HepG2 (cell line): ENCODE results near the gene GRB2. TPM values are rescaled to one million over a fixed set of nuclear protein-coding genes. Genes with fewer than 3 reads are reported as not detected.

Experiments
- ADNP ChIP-seq: sonication (generic); formaldehyde crosslinking; IDR thresholded peaks from 2 replicates; pipeline ENCODE4 v1.4.0; 2020; ENCODE audit warnings: missing genetic modification reagents
- CCAR2 ChIP-seq: fragments of 200-400 bp; formaldehyde crosslinking; optimal IDR thresholded peaks from 2 replicates; pipeline ENCODE3; 2018; ENCODE audit warnings: low read depth, mild to moderate bottlenecking, low read length, moderate library complexity
- CHD2 ChIP-seq: IDR thresholded peaks from 2 replicates; pipeline ENCODE4 v1.6.1; 2011; ENCODE audit warnings: low read depth, low read length, improper control_type of control experiment
- HMGA1 ChIP-seq: sonication (generic); formaldehyde crosslinking; conservative IDR thresholded peaks from 2 replicates; pipeline ENCODE4 v1.4.0; 2020; ENCODE audit warnings: missing genetic modification reagents
- KDM4B ChIP-seq: sonication (generic); formaldehyde crosslinking; IDR thresholded peaks from 2 replicates; pipeline ENCODE4 v1.4.0; 2020; ENCODE audit warnings: missing genetic modification reagents
- MAZ ChIP-seq, 2 experiments: sonication (generic) in 1 of 2; formaldehyde crosslinking in 1 of 2; IDR thresholded peaks; 2 replicates each; pipeline versions ENCODE4 v1.5.0 to v1.6.1; 2012 to 2020; ENCODE audit warnings: low read depth in 2 of 2, mild to moderate bottlenecking in 2 of 2, borderline replicate concordance in 1 of 2, improper control_type of control experiment in 1 of 2, low read length in 1 of 2, missing genetic modification reagents in 1 of 2, moderate library complexity in 1 of 2
- NCOA5 ChIP-seq: sonication (generic); formaldehyde crosslinking; IDR thresholded peaks from 2 replicates; pipeline ENCODE4 v1.4.0; 2020; ENCODE audit warnings: missing genetic modification reagents
- PPARG ChIP-seq: conservative IDR thresholded peaks from 2 replicates; pipeline ENCODE4 v1.6.1; 2016; ENCODE audit warnings: missing biosample characterization, missing genetic modification reagents
- TAF15 ChIP-seq: fragments of 200-400 bp; formaldehyde crosslinking; IDR thresholded peaks from one replicate; pipeline ENCODE4 v1.6.1; 2018; ENCODE audit warnings: mild to moderate bottlenecking, low read depth, low read length; ENCODE audit not compliant: poor library complexity, severe bottlenecking
- WIZ ChIP-seq: sonication (generic); formaldehyde crosslinking; IDR thresholded peaks from 2 replicates; pipeline ENCODE4 v1.5.1; 2020; ENCODE audit warnings: mild to moderate bottlenecking, missing genetic modification reagents
- ZNF225 ChIP-seq: sonication (generic); formaldehyde crosslinking; IDR thresholded peaks from 2 replicates; pipeline ENCODE4 v1.4.0; 2020; ENCODE audit warnings: mild to moderate bottlenecking, missing genetic modification reagents
- ZNF30 ChIP-seq: sonication (generic); formaldehyde crosslinking; IDR thresholded peaks from 2 replicates; pipeline ENCODE4 v1.5.0; 2020; ENCODE audit warnings: mild to moderate bottlenecking, missing genetic modification reagents
- ZNF367 ChIP-seq: sonication (generic); formaldehyde crosslinking; IDR thresholded peaks from 2 replicates; pipeline ENCODE4 v1.4.0; 2020; ENCODE audit warnings: missing genetic modification reagents, borderline replicate concordance
- ZNF749 ChIP-seq: sonication (generic); formaldehyde crosslinking; IDR thresholded peaks from 2 replicates; pipeline ENCODE4 v1.8.0; 2022; ENCODE audit warnings: mild to moderate bottlenecking, missing genetic modification reagents, moderate library complexity, borderline replicate concordance
- ZNF776 ChIP-seq: sonication (generic); formaldehyde crosslinking; IDR thresholded peaks from 2 replicates; pipeline ENCODE4 v1.4.0; 2020; ENCODE audit warnings: mild to moderate bottlenecking, missing genetic modification reagents
- ZSCAN9 ChIP-seq: IDR thresholded peaks from 2 replicates; pipeline ENCODE4 v1.6.1; 2016; ENCODE audit warnings: borderline replicate concordance
- polyA plus RNA-seq, 8 experiments: library from polyadenylated mRNA; depleted of rRNA in 3 of 8; stranded (reverse) in 7 of 8; unstranded in 1 of 8; fragments of >200 nt; fragmentation: Illumina TruSeq in 4 of 8; extraction: Trizol in 4 of 8; gene quantifications; 2 replicates each; pipeline versions ENCODE4 v1.2.1 to v1.2.3, GENCODE V29; 2011 to 2016; ENCODE audit warnings: low read depth in 4 of 8, missing spikeins in 1 of 8, mixed read lengths in 1 of 8; ENCODE audit not compliant: insufficient read depth in 1 of 8
- total RNA-seq, 5 experiments: library from RNA; depleted of rRNA; stranded (reverse); fragments of >200 nt; fragmentation: Illumina TruSeq; extraction: Trizol; gene quantifications; 2 replicates each; pipeline ENCODE4 v1.2.3, GENCODE V29; 2016; ENCODE audit warnings: low read depth in 1 of 5
- TF ChIP-seq, protein P1 (sequence below), 2 experiments: sonication (generic) in 1 of 2; formaldehyde crosslinking in 1 of 2; IDR thresholded peaks; 2 replicates each; pipeline versions ENCODE4 v1.6.1 to v1.9.0; 2014 to 2022; ENCODE audit warnings: antibody characterized with exemption in 1 of 2, borderline replicate concordance in 1 of 2, inconsistent platforms in 1 of 2, low read depth in 1 of 2, missing genetic modification reagents in 1 of 2
- TF ChIP-seq, protein P2 (sequence below): sonication (generic); formaldehyde crosslinking; IDR thresholded peaks from 2 replicates; pipeline ENCODE4 v1.5.0; 2020; ENCODE audit warnings: mild to moderate bottlenecking, missing genetic modification reagents
- TF ChIP-seq, protein P3 (sequence below): sonication (generic); formaldehyde crosslinking; IDR thresholded peaks from 2 replicates; pipeline ENCODE4 v1.5.0; 2020; ENCODE audit warnings: missing genetic modification reagents, mild to moderate bottlenecking, borderline replicate concordance

Gene GRB2
- total and polyA plus RNA-seq, 2 of the 13 experiments (the other 11 are each of a cell fraction or from before 2014, with no cell fraction given), result 84.6 to 92.3 TPM

DNA sequence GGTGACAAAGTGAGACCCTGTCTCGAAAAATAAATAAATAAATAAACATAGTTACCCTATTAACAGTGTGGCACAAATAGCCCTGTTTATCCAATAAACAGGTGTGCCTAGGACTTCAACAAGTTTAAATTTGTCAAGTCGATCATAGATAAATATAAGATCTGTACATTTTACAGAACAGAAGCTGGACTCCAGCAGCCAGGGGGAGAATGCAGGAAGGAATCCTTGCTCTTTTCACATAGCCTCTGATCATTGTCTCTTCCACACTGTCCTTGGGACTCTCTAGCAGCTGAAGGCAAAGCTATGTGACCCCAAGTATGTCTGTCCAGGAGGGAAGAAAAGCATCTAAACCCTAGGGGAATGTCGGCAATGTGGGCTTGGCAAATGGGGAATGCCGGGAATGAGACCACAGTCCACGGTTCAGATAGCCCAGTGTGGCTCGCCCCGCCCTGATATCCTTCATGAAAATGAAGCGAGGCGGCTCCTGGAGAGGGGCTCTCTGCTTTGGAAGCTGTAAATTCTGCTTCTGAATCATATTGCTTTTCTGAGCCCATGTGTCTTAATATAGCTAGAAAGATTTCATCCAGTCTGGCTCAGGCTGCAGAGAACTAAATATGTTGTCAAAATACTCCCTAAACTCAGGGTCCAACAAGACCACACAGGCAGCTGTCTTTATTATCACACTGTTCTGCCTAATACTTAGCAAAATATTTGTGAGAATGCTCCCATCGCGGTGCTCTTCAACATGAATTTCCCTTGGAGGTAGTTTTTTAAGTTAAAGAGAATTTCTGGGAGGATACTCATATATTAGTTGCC lies 24.9 kb upstream of the GRB2 start (continued):
- TF ChIP-seq MAZ (IDR thresholded peaks at IDR 0.05; ENCODE audit: borderline replicate concordance, low read depth, low read length) (no peak), MAZ (CRISPR knock-in tag; IDR thresholded peaks at IDR 0.05; ENCODE audit: low read depth) (no peak), ADNP (no peak), CHD2 (no peak), ZNF749 (no peak), WIZ (CRISPR knock-in tag) (no peak), PPARG (peak; percentile 57), ZNF225 (CRISPR knock-in tag) (no peak), NCOA5 (CRISPR knock-in tag) (no peak), CCAR2 (no peak), ZNF30 (CRISPR knock-in tag) (no peak), KDM4B (CRISPR knock-in tag) (no peak), ZNF776 (CRISPR knock-in tag) (no peak), TAF15 (no peak), ZNF367 (CRISPR knock-in tag) (no peak), ZSCAN9 (CRISPR knock-in tag) (peak; percentile 71; the same call in 1 of the 2 replicates), HMGA1 (CRISPR knock-in tag) (no peak)
- TF ChIP-seq, protein P1, sequence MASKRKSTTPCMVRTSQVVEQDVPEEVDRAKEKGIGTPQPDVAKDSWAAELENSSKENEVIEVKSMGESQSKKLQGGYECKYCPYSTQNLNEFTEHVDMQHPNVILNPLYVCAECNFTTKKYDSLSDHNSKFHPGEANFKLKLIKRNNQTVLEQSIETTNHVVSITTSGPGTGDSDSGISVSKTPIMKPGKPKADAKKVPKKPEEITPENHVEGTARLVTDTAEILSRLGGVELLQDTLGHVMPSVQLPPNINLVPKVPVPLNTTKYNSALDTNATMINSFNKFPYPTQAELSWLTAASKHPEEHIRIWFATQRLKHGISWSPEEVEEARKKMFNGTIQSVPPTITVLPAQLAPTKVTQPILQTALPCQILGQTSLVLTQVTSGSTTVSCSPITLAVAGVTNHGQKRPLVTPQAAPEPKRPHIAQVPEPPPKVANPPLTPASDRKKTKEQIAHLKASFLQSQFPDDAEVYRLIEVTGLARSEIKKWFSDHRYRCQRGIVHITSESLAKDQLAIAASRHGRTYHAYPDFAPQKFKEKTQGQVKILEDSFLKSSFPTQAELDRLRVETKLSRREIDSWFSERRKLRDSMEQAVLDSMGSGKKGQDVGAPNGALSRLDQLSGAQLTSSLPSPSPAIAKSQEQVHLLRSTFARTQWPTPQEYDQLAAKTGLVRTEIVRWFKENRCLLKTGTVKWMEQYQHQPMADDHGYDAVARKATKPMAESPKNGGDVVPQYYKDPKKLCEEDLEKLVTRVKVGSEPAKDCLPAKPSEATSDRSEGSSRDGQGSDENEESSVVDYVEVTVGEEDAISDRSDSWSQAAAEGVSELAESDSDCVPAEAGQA (IDR thresholded peaks at IDR 0.05; ENCODE audit: low read depth), result 0 out of 2 replicates have a peak, but pooled peaks have one; percentile 24
- TF ChIP-seq, protein P1 (CRISPR knock-in tag; IDR thresholded peaks at IDR 0.05; ENCODE audit: borderline replicate concordance), result no peak
- TF ChIP-seq, protein P2, sequence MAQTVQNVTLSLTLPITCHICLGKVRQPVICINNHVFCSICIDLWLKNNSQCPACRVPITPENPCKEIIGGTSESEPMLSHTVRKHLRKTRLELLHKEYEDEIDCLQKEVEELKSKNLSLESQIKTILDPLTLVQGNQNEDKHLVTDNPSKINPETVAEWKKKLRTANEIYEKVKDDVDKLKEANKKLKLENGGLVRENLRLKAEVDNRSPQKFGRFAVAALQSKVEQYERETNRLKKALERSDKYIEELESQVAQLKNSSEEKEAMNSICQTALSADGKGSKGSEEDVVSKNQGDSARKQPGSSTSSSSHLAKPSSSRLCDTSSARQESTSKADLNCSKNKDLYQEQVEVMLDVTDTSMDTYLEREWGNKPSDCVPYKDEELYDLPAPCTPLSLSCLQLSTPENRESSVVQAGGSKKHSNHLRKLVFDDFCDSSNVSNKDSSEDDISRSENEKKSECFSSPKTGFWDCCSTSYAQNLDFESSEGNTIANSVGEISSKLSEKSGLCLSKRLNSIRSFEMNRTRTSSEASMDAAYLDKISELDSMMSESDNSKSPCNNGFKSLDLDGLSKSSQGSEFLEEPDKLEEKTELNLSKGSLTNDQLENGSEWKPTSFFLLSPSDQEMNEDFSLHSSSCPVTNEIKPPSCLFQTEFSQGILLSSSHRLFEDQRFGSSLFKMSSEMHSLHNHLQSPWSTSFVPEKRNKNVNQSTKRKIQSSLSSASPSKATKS (CRISPR knock-in tag), result no peak
- TF ChIP-seq, protein P3, sequence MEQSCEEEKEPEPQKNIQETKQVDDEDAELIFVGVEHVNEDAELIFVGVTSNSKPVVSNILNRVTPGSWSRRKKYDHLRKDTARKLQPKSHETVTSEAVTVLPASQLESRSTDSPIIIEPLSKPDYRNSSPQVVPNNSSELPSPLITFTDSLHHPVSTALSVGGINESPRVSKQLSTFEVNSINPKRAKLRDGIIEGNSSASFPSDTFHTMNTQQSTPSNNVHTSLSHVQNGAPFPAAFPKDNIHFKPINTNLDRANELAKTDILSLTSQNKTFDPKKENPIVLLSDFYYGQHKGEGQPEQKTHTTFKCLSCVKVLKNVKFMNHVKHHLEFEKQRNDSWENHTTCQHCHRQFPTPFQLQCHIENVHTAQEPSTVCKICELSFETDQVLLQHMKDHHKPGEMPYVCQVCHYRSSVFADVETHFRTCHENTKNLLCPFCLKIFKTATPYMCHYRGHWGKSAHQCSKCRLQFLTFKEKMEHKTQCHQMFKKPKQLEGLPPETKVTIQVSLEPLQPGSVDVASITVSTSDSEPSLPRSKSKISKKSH (CRISPR knock-in tag), result no peak
